Endothelial cell of umbilical vein (primary cell): Measurements from ENCODE around the gene PIK3C3. TPM values are rescaled to one million over a fixed set of nuclear protein-coding genes. Genes with fewer than 3 reads are reported as not detected.

Experiments
- BruUV-seq: library from RNA; stranded (reverse); fragments of 400-500 nt; replicated peaks from 2 replicates; lab custom pipeline; 2021; lab: Mats Ljungman, UMichigan
- CTCF ChIA-PET: fragments of 300-600, 350-600 bp; sonication (Branson Sonifier 250); formaldehyde crosslinking; loops from one replicate; lab custom pipeline; 2021; ENCODE audit warnings: antibody characterized with exemption, inconsistent platforms; lab: Charles Lee
- POLR2A ChIA-PET: fragments of 300-600, 350-600 bp; sonication (Branson Sonifier 250); formaldehyde crosslinking; loops from one replicate; lab custom pipeline; 2021; ENCODE audit warnings: antibody characterized with exemption, inconsistent platforms; lab: Charles Lee
- DNase-seq: peaks from one replicate; pipeline ENCODE4 v3.0.0-alpha.2; 2011; ENCODE audit warnings: low read depth, low spot score
- FAIRE-seq: peaks from 2 replicates; lab custom pipeline; 2011; peaks lifted over from hg19 to GRCh38; lab: Jason Lieb, UNC
- H2AFZ ChIP-seq: 2 replicates; pipeline ENCODE4 v1.6.0; 2012; ENCODE audit warnings: low read depth, low read length, control low read depth, inconsistent platforms
- H3K27ac ChIP-seq: 2 replicates; pipeline ENCODE4 v1.5.1; 2011; ENCODE audit warnings: low read depth, mild to moderate bottlenecking, control low read depth, low read length, moderate library complexity; ENCODE audit not compliant: insufficient read depth
- H3K27me3 ChIP-seq, 2 experiments: 2 replicates each; pipeline versions ENCODE4 v1.6.0 to v1.6.1; 2011; ENCODE audit warnings: low read length in 2 of 2, mixed read lengths in 1 of 2; ENCODE audit not compliant: control insufficient read depth in 2 of 2, insufficient read depth in 2 of 2
- H3K36me3 ChIP-seq, 2 experiments: 2 replicates in 1 of 2; 3 replicates in 1 of 2; pipeline ENCODE4 v1.5.1; 2011; ENCODE audit warnings: low read length in 2 of 2, mild to moderate bottlenecking in 1 of 2, moderate library complexity in 1 of 2; ENCODE audit not compliant: control insufficient read depth in 2 of 2, insufficient read depth in 2 of 2; ENCODE audit errors: extremely low read depth in 1 of 2
- H3K4me1 ChIP-seq: 3 replicates; pipeline ENCODE4 v1.5.1; 2011; ENCODE audit warnings: mild to moderate bottlenecking, low read length; ENCODE audit not compliant: control insufficient read depth, insufficient read depth; ENCODE audit errors: extremely low read depth
- H3K4me2 ChIP-seq: 2 replicates; pipeline ENCODE4 v1.6.1; 2011; ENCODE audit warnings: low read length, control low read depth, mixed read lengths; ENCODE audit not compliant: insufficient read depth
- H3K4me3 ChIP-seq, 3 experiments: fragments of 200-600 bp in 1 of 3; sonication (generic), shearing (Covaris generic) in 1 of 3; replicated peaks in 1 of 3; 2 replicates each; pipeline ENCODE4 v1.5.1; 2011 to 2016; ENCODE audit warnings: control low read depth in 3 of 3, low read length in 3 of 3, mild to moderate bottlenecking in 2 of 3, inconsistent platforms in 1 of 3, low read depth in 1 of 3, moderate library complexity in 1 of 3; ENCODE audit not compliant: insufficient read depth in 1 of 3
- H3K79me2 ChIP-seq: 2 replicates; pipeline ENCODE4 v1.6.0; 2012; ENCODE audit warnings: low read length, inconsistent platforms; ENCODE audit not compliant: control insufficient read depth, insufficient read depth
- H3K9ac ChIP-seq: replicated peaks from 2 replicates; pipeline ENCODE3; 2011; ENCODE audit warnings: low read length, control low read depth; ENCODE audit not compliant: insufficient read depth; ENCODE audit errors: extremely low read depth
- H3K9me1 ChIP-seq: replicated peaks from 3 replicates; pipeline ENCODE4 v1.6.0; 2011; ENCODE audit warnings: mild to moderate bottlenecking, low read length; ENCODE audit not compliant: control insufficient read depth, insufficient read depth; ENCODE audit errors: extremely low read depth
- H3K9me3 ChIP-seq: replicated peaks from 2 replicates; pipeline ENCODE4 v1.5.1; 2012; ENCODE audit warnings: low read length, inconsistent platforms; ENCODE audit not compliant: control insufficient read depth, insufficient read depth
- H4K20me1 ChIP-seq: replicated peaks from 2 replicates; pipeline ENCODE3; 2011; ENCODE audit warnings: mild to moderate bottlenecking, low read length; ENCODE audit not compliant: control insufficient read depth, insufficient read depth; ENCODE audit errors: extremely low read depth
- CTCF ChIP-seq, 2 donors: IDR thresholded peaks; 1 replicate in 1 of 2; 2 replicates in 1 of 2; pipeline ENCODE4 v1.5.1; 2011; ENCODE audit warnings: low read length in 2 of 2, mild to moderate bottlenecking in 2 of 2, moderate library complexity in 2 of 2, control low read depth in 1 of 2, inconsistent platforms in 1 of 2, low read depth in 1 of 2; ENCODE audit not compliant: insufficient read depth in 1 of 2; ENCODE audit errors: extremely low read depth in 1 of 2
- EZH2 ChIP-seq: IDR thresholded peaks from 2 replicates; pipeline ENCODE4 v1.6.1; 2012; ENCODE audit warnings: borderline replicate concordance, low read depth, mild to moderate bottlenecking, moderate library complexity, low read length, inconsistent platforms; ENCODE audit not compliant: severe bottlenecking
- FOS ChIP-seq: IDR thresholded peaks from 2 replicates; pipeline ENCODE4 v1.6.1; 2011; ENCODE audit warnings: mild to moderate bottlenecking, low read length, moderate library complexity, borderline replicate concordance; ENCODE audit not compliant: insufficient read depth
- GATA2 ChIP-seq: IDR thresholded peaks from 2 replicates; pipeline ENCODE4 v1.7.0; 2011; ENCODE audit warnings: low read depth, mild to moderate bottlenecking, moderate library complexity, mixed read lengths, low read length; ENCODE audit not compliant: insufficient read length, insufficient read depth
- JUN ChIP-seq: IDR thresholded peaks from 2 replicates; pipeline ENCODE4 v1.6.1; 2011; ENCODE audit warnings: borderline replicate concordance, low read depth; ENCODE audit not compliant: insufficient read length, insufficient read depth
- POLR2A ChIP-seq: IDR thresholded peaks from 2 replicates; pipeline ENCODE4 v1.6.1; 2012; ENCODE audit warnings: low read depth, mild to moderate bottlenecking, control low read depth, low read length
- dilution Hi-C: fragments of 300-500 bp; cut with MboI; formaldehyde crosslinking; loops from one replicate; pipeline ENCODE4 v1.15.0; 2019; ENCODE audit warnings: low sequenced_read_pairs; ENCODE audit not compliant: extremely low pct_ligation_motif_present
- intact Hi-C: fragments of 100-400 bp; cut with micrococcal nuclease; formaldehyde crosslinking; loops from one replicate; pipeline ENCODE4 v1.10.0; 2022
- polyA plus RNA-seq, 4 experiments: library from polyadenylated mRNA; depleted of rRNA in 3 of 4; stranded (reverse) in 3 of 4; unstranded in 1 of 4; fragments of >200 nt; gene quantifications; 2 replicates each; pipeline versions ENCODE4 v1.2.1 to v1.2.3, GENCODE V29; 2011 to 2012; ENCODE audit warnings: missing spikeins in 1 of 4
- total RNA-seq: library from RNA; stranded (reverse); gene quantifications from 2 replicates; pipeline ENCODE4 v1.2.3, GENCODE V29; 2021
- TF ChIP-seq, protein P1 (sequence below): IDR thresholded peaks from 2 replicates; pipeline ENCODE4 v1.6.1; 2011; ENCODE audit not compliant: insufficient read depth, insufficient read length

Gene PIK3C3
- total and polyA plus RNA-seq, 2 donors (not counting 3 experiments of a cell fraction or from before 2014, with no cell fraction given) = 19.5 to 47.3 TPM

DNA sequence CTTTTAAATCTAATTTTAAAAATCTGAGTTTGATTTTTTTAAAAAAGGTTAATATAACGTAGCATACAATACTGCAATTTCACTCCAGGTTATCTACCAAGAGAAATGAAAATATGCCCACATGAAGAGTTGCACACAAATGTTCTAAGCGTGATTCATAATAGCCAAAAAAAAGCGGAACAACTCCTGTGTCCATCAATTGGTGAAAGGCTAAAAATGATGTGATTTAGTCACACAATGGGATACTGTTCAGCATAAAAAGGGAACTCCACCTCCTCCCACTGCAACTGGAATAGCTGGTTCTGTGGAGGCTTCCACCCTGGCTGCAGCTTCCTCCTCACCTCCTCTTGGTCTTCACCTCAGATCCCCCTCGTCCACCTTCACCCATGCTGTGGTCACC is 132.8 kb downstream of the PIK3C3 start:
- Histone ChIP-seq H3K4me2 (no peak overlapping the region), H3K27ac (no peak overlapping the region), H3K79me2 (no peaks in the 10 kb centered on the region), H3K4me3 (no peak overlapping the region), H3K36me3 (no peaks in the 10 kb centered on the region), H2AFZ (no peak overlapping the region), H3K27me3 (no peaks in the 10 kb centered on the region), H3K9me1 (no peaks in the 10 kb centered on the region), H3K4me1 (peaks cover 14% of the 10 kb centered on the region), H4K20me1 (no peaks in the 10 kb centered on the region), H3K9ac (no peak overlapping the region), H3K9me3 (no peaks in the 10 kb centered on the region)
- ChIA-PET POLR2A (no interaction called here), CTCF (no interaction called here)
- FAIRE-seq = no peak
- DNase-seq = no peak
- no TSS peak for BruUV-seq
- intact Hi-C loops (no loop called here), dilution Hi-C loops (no loop called here)
- TF ChIP-seq EZH2 (no peak), FOS (no peak), GATA2 (no peak), CTCF (IDR thresholded peaks at IDR 0.05; ENCODE audit: extremely low read depth in 1 of 2, insufficient read depth in 1 of 2, low read depth in 1 of 2, low read length in 2 of 2) (no peak), JUN (no peak), POLR2A (no peak)
- TF ChIP-seq, protein P1, sequence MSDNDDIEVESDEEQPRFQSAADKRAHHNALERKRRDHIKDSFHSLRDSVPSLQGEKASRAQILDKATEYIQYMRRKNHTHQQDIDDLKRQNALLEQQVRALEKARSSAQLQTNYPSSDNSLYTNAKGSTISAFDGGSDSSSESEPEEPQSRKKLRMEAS = no peak
